ENCODE results near the gene ACTN4. TPM values are rescaled to one million over a fixed set of nuclear protein-coding genes. Genes with fewer than 3 reads are reported as not detected.
A peak's percentile ranks its signal among the peaks of the same experiment; 100 is the strongest.

Gene ACTN4
- total and polyA plus RNA-seq, 3 donors from 2014 or later = 112 to 158 (median 135) TPM

- Histone ChIP-seq H3K36me3 (ENCODE audit: low read depth, missing control alignments) (no peaks in the 10 kb centered on the region), H3K27me3 (no peaks in the 10 kb centered on the region), H3K4me3 (no peak overlapping the region), H3K9me3 (no peaks in the 10 kb centered on the region), H3K4me1 (peaks cover 24% of the 10 kb centered on the region), H3K27ac (no peak overlapping the region)
- 93 to 97% methylated on average over 6 of the region's 6 CpGs for WGBS, 2 donors
- no peak for TF ChIP-seq CTCF (IDR thresholded peaks at IDR 0.05)
- TF ChIP-seq POLR2A (IDR thresholded peaks at IDR 0.05) = no peak
- intact Hi-C loops (cut with DNase I; ENCODE audit: low total_unique reads) = no loop called here
- no peak for DNase-seq
These were observed 49.2 kb downstream of the ACTN4 start for GRCh38 chr19:38696729-38697055.

- no peak overlapping the region for H3K4me3 ChIP-seq
- no peak for DNase-seq
- WGBS, 2 donors = 93 to 98% methylated on average over 6 of the region's 6 CpGs
- no peaks in the 10 kb centered on the region for H3K36me3 ChIP-seq (ENCODE audit: low read depth, missing control alignments)
- no peaks in the 10 kb centered on the region for H3K27me3 ChIP-seq
- H3K4me1 ChIP-seq = peaks cover 24% of the 10 kb centered on the region
- no peaks in the 10 kb centered on the region for H3K9me3 ChIP-seq
- intact Hi-C loops (cut with DNase I; ENCODE audit: low total_unique reads) = no loop called here
- H3K27ac ChIP-seq = no peak overlapping the region
- TF ChIP-seq POLR2A (IDR thresholded peaks at IDR 0.05) = no peak
- no peak for TF ChIP-seq CTCF (IDR thresholded peaks at IDR 0.05)
These were observed 49.7 kb downstream of the ACTN4 start for GRCh38 chr19:38697197-38697596.

- Histone ChIP-seq H3K4me3 (no peak overlapping the region), H3K36me3 (ENCODE audit: low read depth, missing control alignments) (no peaks in the 10 kb centered on the region)
These were observed 50.2 kb downstream of the ACTN4 start for GRCh38 chr19:38697641-38698071.

GRCh38 chr19:38698225-38699026 lies 51.0 kb downstream of the ACTN4 start:
- no peaks in the 10 kb centered on the region for H3K36me3 ChIP-seq (ENCODE audit: low read depth, missing control alignments)
- DNase-seq = no peak
- TF ChIP-seq CTCF (IDR thresholded peaks at IDR 0.05) (no peak), POLR2A (IDR thresholded peaks at IDR 0.05) (no peak)
- peak overlapping the region in 1 of 2 donors; percentile 8 for H3K27ac ChIP-seq
- H3K9me3 ChIP-seq = no peaks in the 10 kb centered on the region
- no peaks in the 10 kb centered on the region for H3K27me3 ChIP-seq
- peaks cover 24% of the 10 kb centered on the region for H3K4me1 ChIP-seq
- 76 to 79% methylated on average over 22 of the region's 22 CpGs for WGBS, 2 donors
- intact Hi-C loops (cut with DNase I; ENCODE audit: low total_unique reads) = no loop called here
- H3K4me3 ChIP-seq = no peak overlapping the region

More at GRCh38 chr19:38697641-38698071, 50.2 kb downstream of the ACTN4 start:
- no peaks in the 10 kb centered on the region for H3K27me3 ChIP-seq
- peaks cover 24% of the 10 kb centered on the region for H3K4me1 ChIP-seq
- WGBS, 2 donors = 76 to 80% methylated on average over 8 to 11 of the region's 11 CpGs
- intact Hi-C loops (cut with DNase I; ENCODE audit: low total_unique reads) = no loop called here
- no peak for DNase-seq
- no peak overlapping the region for H3K27ac ChIP-seq
- no peak for TF ChIP-seq POLR2A (IDR thresholded peaks at IDR 0.05)
- TF ChIP-seq CTCF (IDR thresholded peaks at IDR 0.05) = no peak
- no peaks in the 10 kb centered on the region for H3K9me3 ChIP-seq

GRCh38 chr19:38699027-38699346 lies 51.5 kb downstream of the ACTN4 start:
- no peak overlapping the region for H3K27ac ChIP-seq
- H3K36me3 ChIP-seq (ENCODE audit: low read depth, missing control alignments) = no peaks in the 10 kb centered on the region
- WGBS, 2 donors = 72% methylated on average over 7 of the region's 7 CpGs; no CpG with 5 or more reads in 1 of the 2 donors
- H3K27me3 ChIP-seq = no peaks in the 10 kb centered on the region
- peaks cover 24% of the 10 kb centered on the region for H3K4me1 ChIP-seq
- intact Hi-C loops (cut with DNase I; ENCODE audit: low total_unique reads) = no loop called here
- H3K9me3 ChIP-seq = no peaks in the 10 kb centered on the region
- no peak for DNase-seq
- TF ChIP-seq POLR2A (IDR thresholded peaks at IDR 0.05) (no peak), CTCF (IDR thresholded peaks at IDR 0.05) (no peak)
- H3K4me3 ChIP-seq = no peak overlapping the region
